ENCODE measurements around the gene SUMF2. TPM values are rescaled to one million over a fixed set of nuclear protein-coding genes. Genes with fewer than 3 reads are reported as not detected.
"Not testable (repeated sequence)": the region's sequence is repeated elsewhere in the genome, so short reads cannot be mapped to it uniquely, and the experiment has no call there.

Gene SUMF2
- total RNA-seq, 1 donor from 2014 or later: 103 TPM

- Mint-ChIP-seq H3K4me3 (peak overlapping the region; percentile 92), H3K9me3 (no peaks in the 10 kb centered on the region), H3K27ac (peak overlapping the region; percentile 85), H3K36me3 (ENCODE audit: low read depth) (peaks cover 60% of the 10 kb centered on the region), H3K4me1 (peaks cover 32% of the 10 kb centered on the region), H3K27me3 (no peaks in the 10 kb centered on the region)
- intact Hi-C loops (cut with micrococcal nuclease): loop anchor here (10.0 kb wide), 1 partner anchor 499 kb away; no protein-coding TSS in a partner anchor
- ATAC-seq (ENCODE audit: low read depth): no peak
- DNase-seq: no peak
- POLR2A ChIA-PET: interaction anchor here (0.8 to 2.6 kb wide), 4 partner anchors 9 to 698 kb away, joined by 5 to 57 read pairs (median 9); partner anchors contain the start of genes CCT6A, CHCHD2, LANCL2 and PSPH
- CTCF ChIA-PET: interaction anchor here (4.3 kb wide), 1 partner anchor 11 kb away, joined by 25 read pairs; no protein-coding TSS in a partner anchor
- no peak for TF ChIP-seq CTCF (IDR thresholded peaks at IDR 0.05)
Observed at GRCh38 chr7:56063500-56063881, 595 bp upstream of the SUMF2 start.

- CTCF ChIA-PET: interaction anchor here (2.4 to 4.3 kb wide), 2 partner anchors 8 to 59 kb away, joined by 5 to 25 read pairs; no protein-coding TSS in a partner anchor
- H3K9me3 Mint-ChIP-seq; POLR2A ChIA-PET; ATAC-seq (ENCODE audit: low read depth); H3K27ac Mint-ChIP-seq; DNase-seq; H3K4me3 Mint-ChIP-seq; H3K27me3 Mint-ChIP-seq: not testable (repeated sequence)
- H3K36me3 Mint-ChIP-seq (ENCODE audit: low read depth): peaks cover 53% of the 10 kb centered on the region
- H3K4me1 Mint-ChIP-seq: peaks cover 29% of the 10 kb centered on the region
- intact Hi-C loops (cut with micrococcal nuclease): loop anchor here (10.0 kb wide), 1 partner anchor 502 kb away; no protein-coding TSS in a partner anchor
Observed at GRCh38 chr7:56066376-56066775, 2.3 kb downstream of the SUMF2 start.

GRCh38 chr7:56074371-56074791 lies 10.3 kb downstream of the SUMF2 start:
- Mint-ChIP-seq H3K4me1 (peaks cover 4% of the 10 kb centered on the region), H3K27ac (no peak overlapping the region), H3K27me3 (no peaks in the 10 kb centered on the region), H3K4me3 (no peak overlapping the region), H3K36me3 (ENCODE audit: low read depth) (peaks cover 48% of the 10 kb centered on the region), H3K9me3 (no peaks in the 10 kb centered on the region)
- no peak for TF ChIP-seq CTCF (IDR thresholded peaks at IDR 0.05)
- intact Hi-C loops (cut with micrococcal nuclease): loop anchor here (1.0 to 10.0 kb wide), 5 partner anchors 10 to 794 kb away; partner anchors contain the start of gene SUMF2
- ATAC-seq (ENCODE audit: low read depth) (peak; percentile 94), DNase-seq (peak; percentile 64)
- ChIA-PET POLR2A (interaction anchor here (0.6 to 1.5 kb wide), 4 partner anchors 23 to 500 kb away, joined by 3 to 5 read pairs (median 4); partner anchors contain the start of genes CCT6A and PSPH), CTCF (interaction anchor here (0.6 to 4.2 kb wide), 16 partner anchors 9 to 797 kb away, joined by 3 to 53 read pairs (median 4); partner anchors contain the start of genes CHCHD2 and SUMF2)

GRCh38 chr7:56077681-56078080 lies 13.6 kb downstream of the SUMF2 start:
- no peak overlapping the region for H3K27ac Mint-ChIP-seq
- DNase-seq: no peak

GRCh38 chr7:56078196-56078595 lies 14.1 kb downstream of the SUMF2 start:
- Mint-ChIP-seq H3K27ac (no peak overlapping the region), H3K9me3 (no peaks in the 10 kb centered on the region), H3K4me3 (no peak overlapping the region), H3K4me1 (peaks cover 4% of the 10 kb centered on the region), H3K27me3 (no peaks in the 10 kb centered on the region), H3K36me3 (ENCODE audit: low read depth) (peaks cover 47% of the 10 kb centered on the region)
- TF ChIP-seq CTCF (IDR thresholded peaks at IDR 0.05): no peak
- DNase-seq: no peak
- intact Hi-C loops (cut with micrococcal nuclease): loop anchor here (10.0 kb wide), 1 partner anchor 643 kb away; no protein-coding TSS in a partner anchor
- CTCF ChIA-PET: no interaction called here
- no peak for ATAC-seq (ENCODE audit: low read depth)
- POLR2A ChIA-PET: no interaction called here

More at GRCh38 chr7:56077681-56078080, 13.6 kb downstream of the SUMF2 start:
- no peak for ATAC-seq (ENCODE audit: low read depth)
- no peaks in the 10 kb centered on the region for H3K27me3 Mint-ChIP-seq
- CTCF ChIA-PET: no interaction called here
- no peaks in the 10 kb centered on the region for H3K9me3 Mint-ChIP-seq
- H3K4me3 Mint-ChIP-seq: no peak overlapping the region
- intact Hi-C loops (cut with micrococcal nuclease): loop anchor here (10.0 kb wide), 1 partner anchor 643 kb away; no protein-coding TSS in a partner anchor
- POLR2A ChIA-PET: no interaction called here
- no peak for TF ChIP-seq CTCF (IDR thresholded peaks at IDR 0.05)
- H3K4me1 Mint-ChIP-seq: peaks cover 4% of the 10 kb centered on the region
- peaks cover 52% of the 10 kb centered on the region for H3K36me3 Mint-ChIP-seq (ENCODE audit: low read depth)
